ENCODE results near the gene FTMT.
"Not testable (repeated sequence)": the region's sequence is repeated elsewhere in the genome, so short reads cannot be mapped to it uniquely, and the experiment has no call there.

FTMT gene

DNA sequence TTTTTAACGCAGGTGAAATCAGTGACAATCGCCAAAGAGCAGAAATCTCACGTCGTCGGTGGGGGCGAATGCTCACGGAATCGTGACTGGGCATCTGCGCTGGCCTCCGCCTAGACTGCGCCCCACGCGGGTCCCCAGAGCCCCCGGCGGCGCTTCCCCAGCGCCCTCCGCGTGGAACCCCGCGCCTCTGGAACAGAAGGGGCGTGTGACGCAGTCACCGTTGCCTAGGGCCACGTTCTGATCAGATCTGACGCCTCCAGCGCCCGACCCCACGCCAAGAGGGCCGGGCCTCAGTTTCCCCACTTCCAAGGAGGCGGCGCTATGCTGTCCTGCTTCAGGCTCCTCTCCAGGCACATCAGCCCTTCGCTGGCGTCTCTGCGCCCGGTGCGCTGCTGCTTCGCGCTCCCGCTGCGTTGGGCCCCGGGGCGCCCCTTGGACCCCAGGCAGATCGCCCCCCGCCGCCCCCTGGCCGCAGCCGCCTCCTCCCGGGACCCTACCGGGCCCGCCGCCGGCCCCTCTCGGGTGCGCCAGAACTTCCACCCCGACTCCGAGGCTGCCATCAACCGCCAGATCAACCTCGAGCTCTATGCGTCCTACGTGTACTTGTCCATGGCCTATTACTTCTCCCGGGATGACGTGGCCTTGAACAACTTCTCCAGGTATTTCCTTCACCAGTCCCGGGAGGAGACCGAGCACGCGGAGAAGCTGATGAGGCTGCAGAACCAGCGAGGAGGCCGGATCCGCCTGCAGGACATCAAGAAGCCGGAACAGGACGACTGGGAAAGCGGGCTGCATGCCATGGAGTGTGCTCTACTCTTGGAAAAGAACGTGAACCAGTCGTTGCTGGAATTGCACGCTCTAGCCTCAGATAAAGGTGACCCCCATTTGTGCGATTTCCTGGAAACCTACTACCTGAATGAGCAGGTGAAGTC lies at the start of gene FTMT:
TSS of gene FTMT (plus strand) at position 240 of the 932 bp plus-strand sequence. CDS start at position 322, 82 bp downstream.
- no peak for DNase-seq

DNA sequence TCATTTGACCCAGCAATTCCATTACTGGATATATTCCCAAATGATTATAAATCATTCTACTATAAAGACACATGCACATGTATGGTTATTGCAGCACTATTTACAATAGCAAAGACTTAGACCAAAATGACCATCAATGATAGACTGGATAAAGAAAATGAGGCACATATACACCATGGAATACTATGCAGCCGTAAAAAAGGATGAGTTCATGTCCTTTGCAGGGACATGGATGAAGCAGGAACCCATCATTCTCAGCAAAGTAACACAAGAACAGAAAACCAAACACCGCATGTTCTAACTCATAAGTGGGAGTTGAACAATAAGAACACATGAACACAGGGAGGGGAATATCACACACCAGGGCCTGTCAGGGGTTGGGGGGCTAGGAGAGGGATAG lies 46.4 kb upstream of the FTMT start:
- not testable (repeated sequence) for DNase-seq

DNA sequence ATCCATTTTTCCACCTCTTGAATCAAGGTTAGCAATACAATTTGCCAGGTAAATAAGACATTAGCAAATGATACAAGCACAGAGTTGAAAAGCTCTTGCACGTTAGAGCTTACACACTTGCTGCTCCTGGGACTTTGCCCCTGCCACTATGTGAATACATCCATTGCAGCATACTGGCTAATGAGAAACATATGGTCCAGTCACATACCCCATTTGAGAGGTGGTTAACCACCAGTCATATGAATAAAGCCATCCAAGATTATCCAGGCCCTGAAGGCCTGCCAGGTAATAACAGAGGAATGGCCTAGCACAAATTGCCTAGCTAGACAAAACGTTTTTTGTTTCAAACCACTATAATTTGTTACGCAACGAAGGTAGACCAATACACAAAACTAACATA lies 45.8 kb upstream of the FTMT start:
- no peak for DNase-seq

DNA sequence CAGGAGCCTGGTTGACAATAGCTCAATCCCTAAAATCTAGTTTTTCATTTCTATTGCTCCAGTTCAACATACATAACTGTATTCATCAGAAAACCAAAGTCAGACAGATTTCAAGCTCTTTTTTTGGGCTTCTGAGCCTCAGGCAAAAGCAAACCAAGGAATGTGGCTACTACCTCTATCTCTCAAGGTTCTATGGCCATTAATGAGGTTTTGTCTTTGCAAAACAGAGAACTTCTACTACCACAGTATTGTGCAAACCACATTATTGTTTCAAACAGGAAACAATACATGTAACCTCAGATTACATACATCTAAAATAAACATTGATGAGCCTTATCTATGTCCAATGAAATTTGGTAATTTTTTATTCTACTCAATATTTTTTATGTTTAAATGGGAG lies 35.5 kb upstream of the FTMT start:
- no peak for DNase-seq

DNA sequence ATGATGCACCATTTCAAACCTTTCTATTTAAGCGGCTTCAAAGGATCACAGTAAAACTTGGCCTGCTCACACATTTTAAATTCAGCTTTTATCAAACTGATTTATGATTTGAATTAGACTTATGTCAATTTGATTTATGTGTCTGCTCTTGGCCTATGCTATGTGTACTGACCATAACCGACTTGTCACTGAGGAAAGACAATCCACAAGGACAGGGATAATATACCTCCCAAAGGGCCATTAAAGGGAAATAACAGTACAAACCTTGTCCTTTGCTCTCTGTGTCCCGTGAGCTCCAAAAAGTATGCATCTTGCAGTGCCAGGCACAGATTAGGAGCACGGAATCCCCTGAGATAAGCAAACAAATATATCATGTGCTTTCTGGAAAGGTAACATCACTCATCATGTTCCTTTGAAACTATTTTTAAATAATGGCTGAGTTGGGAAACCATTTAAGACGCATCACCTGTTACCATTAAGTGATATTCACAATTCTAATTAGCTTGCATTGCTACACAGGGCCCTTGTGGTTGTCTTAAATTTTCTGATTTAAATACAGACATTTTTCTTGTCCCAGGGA lies 31.9 kb upstream of the FTMT start:
- no peak for DNase-seq

DNA sequence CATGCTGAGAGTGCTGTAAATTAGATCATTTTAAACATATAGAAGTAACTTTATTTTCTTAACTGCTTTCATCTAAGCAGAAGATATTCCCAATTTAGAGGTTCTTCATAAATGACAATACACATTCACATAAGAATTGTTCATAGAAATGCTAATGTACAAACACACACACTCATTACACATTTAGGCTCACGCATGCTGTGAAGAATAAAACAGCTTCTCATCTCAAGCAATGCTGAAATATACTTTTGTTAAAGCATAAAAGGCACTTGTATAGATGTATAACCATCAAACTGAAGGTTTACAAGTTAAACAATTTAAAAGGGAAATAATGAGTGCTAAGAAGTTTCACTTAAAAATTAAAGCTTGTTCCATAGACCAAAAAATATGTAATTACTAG lies 18.1 kb upstream of the FTMT start:
- no peak for DNase-seq

DNA sequence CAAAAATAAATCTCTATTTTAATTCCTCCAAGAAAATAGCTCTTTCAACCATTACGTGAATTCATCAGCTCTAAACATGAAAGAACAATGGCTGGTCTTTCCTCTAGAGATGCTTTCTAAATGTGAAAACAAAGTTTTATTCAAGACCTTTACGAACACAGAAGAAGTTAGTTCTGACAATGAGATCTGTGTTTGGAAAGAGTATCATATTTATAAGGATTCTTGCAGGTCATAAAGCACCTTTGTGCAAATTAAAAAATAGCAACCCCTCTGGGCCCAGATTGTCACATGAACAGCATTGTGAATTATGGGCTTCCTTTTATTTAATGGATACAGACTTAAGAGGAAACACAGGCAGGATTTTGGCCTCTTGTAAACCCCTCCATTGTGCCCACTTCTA lies 17.7 kb upstream of the FTMT start:
- DNase-seq = no peak

DNA sequence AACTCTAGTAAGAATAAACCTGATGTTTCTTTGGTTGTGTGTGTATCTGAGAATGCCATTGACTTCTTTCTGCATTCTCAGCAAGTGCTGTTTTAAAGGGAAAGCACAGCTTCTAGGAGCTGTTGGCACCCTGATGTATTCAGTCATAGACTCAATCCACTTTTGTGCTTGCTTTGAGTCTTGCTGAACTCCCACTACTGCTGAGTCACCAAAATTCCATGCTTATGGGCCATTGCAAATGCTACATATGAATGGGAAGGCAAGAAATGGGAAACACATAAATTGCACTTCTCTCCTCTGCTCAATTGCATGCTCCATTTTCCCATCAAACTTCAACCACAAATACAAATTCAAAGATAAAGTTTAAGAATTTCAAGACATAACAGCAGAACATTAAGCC lies 9.8 kb upstream of the FTMT start:
- DNase-seq = no peak

DNA sequence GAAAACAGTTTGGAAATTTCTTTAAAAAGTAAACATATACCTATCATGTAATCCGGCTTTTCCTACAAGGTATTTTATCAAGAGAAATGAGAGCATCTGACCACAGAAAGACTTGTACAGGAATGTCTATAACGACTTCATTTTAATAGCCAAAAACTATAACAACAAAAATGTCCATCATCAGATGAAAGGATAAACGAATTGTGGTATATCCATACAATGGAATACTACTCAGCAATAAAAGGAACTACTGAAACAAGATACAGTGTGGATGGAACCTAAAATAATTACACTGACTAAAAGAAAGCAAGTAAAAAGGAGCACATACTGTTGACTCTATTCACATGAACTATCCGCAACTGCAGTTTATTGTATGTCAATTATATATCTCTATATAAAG lies 1.4 kb upstream of the FTMT start:
- DNase-seq = no peak

DNA sequence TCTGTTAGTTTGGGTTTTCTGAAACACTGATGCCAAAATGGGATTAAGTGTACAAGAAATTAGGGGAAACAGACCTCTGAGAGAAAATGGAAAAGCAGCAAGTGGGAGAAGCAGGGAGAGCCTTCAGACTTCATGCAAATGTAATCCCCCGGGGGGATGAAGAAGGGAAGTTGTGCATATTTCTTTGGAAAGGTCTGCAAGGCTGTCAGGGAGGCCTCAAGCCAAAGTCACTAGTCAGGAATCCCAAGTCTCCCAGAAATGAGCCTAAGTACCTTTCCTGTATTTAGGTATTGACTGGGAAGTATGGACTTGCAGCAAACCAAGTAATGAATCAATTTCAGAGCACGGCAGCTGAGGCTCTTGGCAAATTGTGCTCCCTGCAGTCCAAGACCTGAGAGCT lies 2.2 kb downstream of the FTMT start:
- no peak for DNase-seq

DNA sequence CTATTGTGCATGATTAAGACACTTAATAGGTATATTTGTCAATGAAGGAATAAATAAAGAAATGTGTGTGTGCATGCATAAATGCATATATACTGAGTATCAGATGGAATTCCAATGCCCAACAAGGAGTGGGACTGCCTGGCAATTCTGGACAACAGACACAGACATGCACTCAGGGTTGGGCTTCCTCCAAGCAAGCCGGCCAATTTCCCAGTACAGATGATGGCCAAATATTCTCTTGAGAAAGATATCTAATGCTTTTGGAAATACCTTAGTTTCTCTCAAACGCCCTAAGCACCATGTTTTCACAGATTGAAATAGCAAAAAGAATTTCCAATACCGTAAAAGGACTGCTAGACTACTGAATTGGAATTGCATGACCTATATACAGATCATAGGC lies 11.1 kb downstream of the FTMT start:
- no peak for DNase-seq

DNA sequence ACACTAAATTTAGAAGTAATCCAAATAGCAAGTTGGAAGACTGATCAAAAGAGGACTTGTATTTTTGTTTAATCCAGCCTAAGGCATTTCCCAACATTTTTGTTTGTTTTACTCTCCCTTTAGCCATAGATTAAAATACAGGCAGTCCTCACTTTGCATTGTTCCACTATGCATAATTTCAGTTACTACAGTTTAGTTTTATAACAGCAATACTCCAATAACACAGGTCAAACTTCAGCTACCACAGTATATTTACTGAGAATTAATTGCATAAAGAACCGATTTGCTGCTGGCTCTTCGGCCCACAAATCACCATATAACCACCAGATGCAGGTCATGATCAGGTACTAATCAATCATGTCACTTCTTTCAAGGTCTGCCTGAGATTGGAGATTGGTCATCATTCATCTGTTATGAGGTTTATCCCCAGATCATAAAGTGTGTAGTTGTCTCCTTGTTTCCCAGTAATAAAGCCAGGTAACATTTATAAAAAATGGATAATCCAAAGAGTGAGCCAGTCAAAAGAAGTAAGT lies 12.1 kb downstream of the FTMT start:
- DNase-seq = no peak

DNA sequence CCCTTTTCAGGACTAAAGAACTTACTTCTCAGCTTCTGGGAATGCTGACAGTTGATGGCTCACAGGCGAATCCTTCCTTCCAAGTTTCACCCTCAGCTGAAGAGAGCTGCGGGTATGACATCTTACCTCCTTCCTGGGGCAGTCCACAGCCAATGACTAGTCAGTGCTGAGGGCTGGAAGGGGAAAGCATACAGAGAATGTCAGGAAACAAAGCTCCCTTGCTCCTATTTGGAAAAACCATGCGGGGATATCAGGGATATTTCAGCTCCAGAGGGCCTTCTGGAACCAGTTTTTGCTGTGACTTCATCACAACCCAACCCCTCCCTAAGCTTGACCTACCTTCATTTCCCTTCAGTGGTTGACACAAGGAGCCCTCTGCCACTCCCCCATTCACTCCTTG lies 15.7 kb downstream of the FTMT start:
- no peak for DNase-seq

DNA sequence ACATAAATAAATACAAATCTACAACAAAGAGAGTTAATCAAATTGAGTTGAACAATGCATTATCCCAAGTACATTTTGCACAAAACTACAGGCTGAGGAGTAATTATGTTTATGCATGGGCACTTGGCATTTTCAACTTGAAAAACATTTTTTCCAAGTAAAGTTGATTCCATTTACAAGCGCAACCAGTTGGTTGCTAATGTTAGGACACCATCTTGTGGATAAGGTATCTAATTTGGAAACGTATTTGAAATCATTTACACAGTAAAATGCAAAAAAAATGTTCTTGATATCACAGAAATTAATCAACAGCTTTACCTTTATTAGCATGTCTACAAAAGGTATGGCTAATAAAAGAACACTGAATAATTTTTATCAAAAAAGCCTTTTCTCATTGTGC lies 18.8 kb downstream of the FTMT start:
- DNase-seq = peak; percentile 11

DNA sequence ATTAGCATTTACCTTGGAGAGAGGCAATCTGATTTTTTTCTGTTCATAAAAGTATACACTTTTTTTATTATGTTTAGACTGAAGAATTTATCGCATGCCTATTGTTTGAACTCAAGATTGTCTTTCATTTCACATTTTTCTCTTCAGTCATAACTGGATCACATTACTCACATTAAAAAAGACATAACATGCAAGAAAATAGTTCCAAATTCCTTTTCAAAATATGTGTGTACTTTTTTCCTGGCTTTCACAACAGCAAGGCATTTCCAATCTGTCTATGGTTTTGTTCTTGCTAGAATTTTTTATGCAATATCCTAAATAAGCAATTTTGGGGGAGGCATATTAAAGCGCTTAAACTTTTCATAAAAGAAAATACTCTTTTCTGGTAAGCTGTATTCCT lies 21.2 kb downstream of the FTMT start:
- no peak for DNase-seq

DNA sequence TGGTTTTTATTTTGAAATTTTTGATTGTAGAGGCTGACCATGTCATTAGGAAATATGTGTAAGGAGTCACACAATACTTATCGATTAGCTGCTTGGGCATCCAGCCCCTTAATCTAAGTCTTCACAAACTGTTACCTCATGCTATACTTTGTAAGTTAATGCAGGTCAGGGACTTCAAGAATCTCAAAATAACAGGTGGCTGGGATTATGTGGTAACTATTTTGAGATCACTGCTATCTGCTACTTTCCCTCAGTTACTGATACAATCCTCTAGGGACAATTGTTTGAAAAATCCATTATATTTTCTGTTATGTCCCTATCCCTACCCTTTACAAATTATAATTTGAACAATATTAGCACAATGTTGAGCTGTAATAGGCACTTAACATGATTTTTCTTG lies 21.7 kb downstream of the FTMT start:
- no peak for DNase-seq

DNA sequence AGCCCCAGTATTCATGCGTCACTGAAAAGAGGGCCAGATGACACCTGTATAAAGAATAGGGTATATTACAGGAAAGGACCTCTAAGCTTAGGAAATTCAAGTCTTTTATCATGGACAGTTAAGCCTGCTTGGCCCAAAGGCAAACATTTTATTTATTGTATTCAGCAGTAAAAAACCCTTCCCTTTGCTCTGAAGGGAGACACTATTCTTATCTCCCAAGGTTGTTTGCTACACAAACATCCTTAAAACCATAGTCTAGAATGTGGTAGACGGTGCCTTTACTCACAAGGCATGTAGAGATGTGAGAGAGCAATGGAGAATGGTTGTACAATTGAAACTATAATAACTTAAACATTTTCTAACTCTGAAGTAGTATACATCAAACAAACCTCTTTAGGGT lies 33.9 kb downstream of the FTMT start:
- no peak for DNase-seq

DNA sequence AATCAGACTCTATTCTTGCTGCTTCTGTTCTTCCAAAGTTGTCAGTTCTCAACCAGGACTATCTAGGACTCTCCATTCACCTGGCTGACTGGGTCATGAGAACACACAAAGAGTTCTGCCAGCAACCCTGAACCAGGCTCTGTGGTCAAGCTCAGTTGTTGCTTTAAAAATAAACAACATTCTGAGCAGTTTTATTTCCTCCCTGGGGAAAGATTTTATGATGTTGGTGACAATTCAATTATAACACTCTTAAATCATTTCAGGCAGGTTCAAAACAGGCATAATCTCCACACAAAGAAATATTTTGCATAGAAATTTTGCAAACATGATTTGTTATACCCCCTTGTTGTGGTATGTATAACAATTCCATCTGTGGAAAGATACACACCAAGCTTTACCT lies 36.0 kb downstream of the FTMT start:
- DNase-seq = no peak

DNA sequence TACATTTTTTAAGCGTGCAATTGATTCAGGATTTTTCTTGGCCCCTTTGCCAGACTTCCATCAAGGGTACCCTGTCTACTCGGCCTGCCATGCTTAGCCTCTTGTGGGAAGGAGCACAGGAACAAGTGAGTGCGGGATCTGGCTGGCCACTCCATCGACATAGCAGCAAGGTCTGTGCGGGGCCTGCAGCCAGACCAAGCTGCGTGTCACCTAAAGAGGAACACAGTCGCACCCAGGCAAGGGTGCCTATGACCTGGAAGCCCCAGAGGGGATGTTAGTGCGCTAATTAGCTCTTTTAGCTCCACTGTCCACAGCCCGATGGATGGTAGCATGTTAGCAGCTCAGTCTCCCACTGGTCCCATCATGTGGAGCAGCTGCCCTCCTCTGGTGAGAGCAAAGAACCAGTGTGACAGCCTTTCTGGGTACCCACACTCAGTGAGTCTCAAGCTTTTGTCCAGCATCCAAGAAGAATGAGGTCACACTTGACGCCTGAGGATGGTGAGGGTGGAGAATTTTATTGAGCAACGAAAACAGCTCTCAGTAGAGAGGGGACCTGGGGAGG lies 38.7 kb downstream of the FTMT start:
- no peak for DNase-seq

DNA sequence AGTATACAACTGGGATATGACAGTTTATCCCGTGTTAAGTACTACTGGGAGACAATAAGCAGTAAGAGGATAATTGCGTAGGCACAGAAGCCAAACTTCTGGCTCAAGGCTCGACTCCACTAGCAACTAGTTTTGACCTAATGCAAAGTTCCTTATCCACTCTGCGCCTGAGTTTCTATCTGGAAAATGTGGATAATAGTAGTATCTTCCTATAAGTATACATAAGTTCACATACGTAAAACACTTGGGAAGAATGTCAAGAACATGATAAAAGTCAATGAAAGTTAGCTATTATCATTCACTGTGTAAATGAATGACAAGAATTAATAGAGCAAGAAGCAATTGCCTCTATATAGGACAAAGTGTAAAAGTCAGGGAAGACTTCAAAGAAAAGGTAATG lies 45.7 kb downstream of the FTMT start:
- no peak for DNase-seq

DNA sequence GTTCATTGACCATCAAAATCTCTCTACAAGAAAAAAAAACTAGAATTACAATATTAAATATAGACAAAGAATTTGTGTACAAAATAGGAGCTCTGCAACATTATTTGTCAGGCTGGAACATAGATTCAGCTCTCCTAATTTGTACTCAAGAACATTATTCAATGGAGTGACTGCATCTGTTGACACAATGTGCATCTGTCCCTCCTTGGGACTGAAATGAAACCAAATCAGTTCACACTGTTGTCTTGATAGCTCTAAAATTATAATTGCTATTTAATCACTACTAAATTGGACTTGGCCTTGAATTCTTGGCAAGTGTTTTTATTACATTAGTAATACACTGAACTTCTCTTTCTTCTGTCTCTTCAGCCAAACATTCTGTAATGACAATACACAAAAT lies 47.7 kb downstream of the FTMT start:
- peak; percentile 71 for DNase-seq

All from NCI-H446 treated with DMSO at 0.1 percent for 48 hours (cell line).